ENCODE results near the gene ATF7. TPM values are rescaled to one million over a fixed set of nuclear protein-coding genes. Genes with fewer than 3 reads are reported as not detected.

ATF7 gene
- total and polyA plus RNA-seq, 9 of the 15 experiments (the other 6 are each of a cell fraction or from before 2014, with no cell fraction given) = 10.6 to 30.4 (median 20.7) TPM

GRCh38 chr12:53461591-53461990 lies 164.6 kb downstream of the ATF7 start (continued):
- TF ChIP-seq ZNF707 (CRISPR knock-in tag; conservative IDR thresholded peaks at IDR 0.05) (no peak), ARID2 (IDR thresholded peaks at IDR 0.05) (no peak)

- H2AFZ ChIP-seq (ENCODE audit: low read depth, low read length) = no peak overlapping the region
- peak overlapping the region in 1 of 2 experiments; percentile 12; a peak in 1 of 4 replicates for H3K9ac ChIP-seq (ENCODE audit: insufficient read depth in 1 of 2, low read depth in 2 of 2, low read length in 2 of 2)
- peaks cover 98% of the 10 kb centered on the region for H3K79me2 ChIP-seq (ENCODE audit: control insufficient read depth, insufficient read depth, low read length)
- no peaks in the 10 kb centered on the region for H3K27me3 ChIP-seq (ENCODE audit: control insufficient read depth in 2 of 2, insufficient read depth in 2 of 2, low read length in 2 of 2)
- 77% methylated on average over 3 of the region's 3 CpGs for WGBS (ENCODE audit: insufficient coverage, low coverage, missing lambda C conversion rate)
- peaks cover 100% of the 10 kb centered on the region for H3K36me3 ChIP-seq (ENCODE audit: control insufficient read depth, insufficient read depth, low read length)
- H4K20me1 ChIP-seq (replicated peaks; ENCODE audit: control insufficient read depth, insufficient read depth, low read length) = peaks cover 25% of the 10 kb centered on the region
- no peak overlapping the region for H3K4me3 ChIP-seq
- FAIRE-seq (no peak), ATAC-seq (no peak), DNase-seq (ENCODE audit: extremely low read depth in 1 of 4, low spot score in 3 of 4) (no peak)
- H3K9me3 ChIP-seq (replicated peaks; ENCODE audit: control insufficient read depth, insufficient read depth, low read depth, low read length) = no peaks in the 10 kb centered on the region
- POLR2A ChIA-PET = interaction anchor here (0.7 to 8.8 kb wide), 4 partner anchors 14 to 406 kb away, joined by 3 to 87 read pairs (median 4); partner anchors contain the start of gene TARBP2
- in situ Hi-C loops (cut with MboI) = no loop called here
- H3K27ac ChIP-seq (ENCODE audit: extremely low read depth, low read depth, low read length) = no peak overlapping the region
- TF ChIP-seq THRAP3 (IDR thresholded peaks at IDR 0.05; ENCODE audit: borderline replicate concordance) (no peak), LEF1 (IDR thresholded peaks at IDR 0.05) (no peak), ELF1 (tag; IDR thresholded peaks at IDR 0.05) (no peak), POLR2A (conservative IDR thresholded peaks at IDR 0.05) (0 out of 2 replicates have a peak, but pooled peaks have one; percentile 24), MED1 (CRISPR knock-in tag; IDR thresholded peaks at IDR 0.05; ENCODE audit: borderline replicate concordance) (no peak), STAT5B (CRISPR knock-in tag; IDR thresholded peaks at IDR 0.05) (no peak), RBFOX2 (IDR thresholded peaks at IDR 0.05; ENCODE audit: low read depth, low read length) (peak; percentile 41; the same call in 1 of the 2 replicates), POLR2AphosphoS5 (IDR thresholded peaks at IDR 0.05; ENCODE audit: control insufficient read depth, insufficient read depth, low read depth, low read length) (peak; percentile 39; the same call in 1 of the 2 replicates), POLR2G (IDR thresholded peaks at IDR 0.05; ENCODE audit: low read depth, low read length) (0 out of 2 replicates have a peak, but pooled peaks have one; percentile 12)
- BruUV-seq (replicated peaks) = no TSS peak
- no peak overlapping the region for H3K4me2 ChIP-seq (ENCODE audit: insufficient read depth, low read length)
- CTCF ChIA-PET (ENCODE audit: low intra/inter-chr PET ratio) = interaction anchor here (0.7 kb wide), 1 partner anchor 15 kb away, joined by 3 read pairs; no protein-coding TSS in a partner anchor
- intact Hi-C loops (cut with micrococcal nuclease) = no loop called here
- H3K4me1 ChIP-seq (replicated peaks in 1 of 2; ENCODE audit: control insufficient read depth in 2 of 2, insufficient read depth in 2 of 2, low read length in 2 of 2) = peaks cover 0 to 3% of the 10 kb centered on the region in 2 experiments; a peak in 1 of 5 replicates
- no peaks in the 10 kb centered on the region for H3K9me1 ChIP-seq (ENCODE audit: control insufficient read depth, insufficient read depth, low read length)
Measured at GRCh38 chr12:53461059-53461458, 165.1 kb downstream of the ATF7 start.

Data from K562 (cell line).